ENCODE results near the gene EFCAB9. TPM values are rescaled to one million over a fixed set of nuclear protein-coding genes. Genes with fewer than 3 reads are reported as not detected.

EFCAB9 gene
- total and polyA plus RNA-seq, 2 of the 8 experiments (the other 6 are each of a cell fraction or from before 2014, with no cell fraction given) = not detected

DNA sequence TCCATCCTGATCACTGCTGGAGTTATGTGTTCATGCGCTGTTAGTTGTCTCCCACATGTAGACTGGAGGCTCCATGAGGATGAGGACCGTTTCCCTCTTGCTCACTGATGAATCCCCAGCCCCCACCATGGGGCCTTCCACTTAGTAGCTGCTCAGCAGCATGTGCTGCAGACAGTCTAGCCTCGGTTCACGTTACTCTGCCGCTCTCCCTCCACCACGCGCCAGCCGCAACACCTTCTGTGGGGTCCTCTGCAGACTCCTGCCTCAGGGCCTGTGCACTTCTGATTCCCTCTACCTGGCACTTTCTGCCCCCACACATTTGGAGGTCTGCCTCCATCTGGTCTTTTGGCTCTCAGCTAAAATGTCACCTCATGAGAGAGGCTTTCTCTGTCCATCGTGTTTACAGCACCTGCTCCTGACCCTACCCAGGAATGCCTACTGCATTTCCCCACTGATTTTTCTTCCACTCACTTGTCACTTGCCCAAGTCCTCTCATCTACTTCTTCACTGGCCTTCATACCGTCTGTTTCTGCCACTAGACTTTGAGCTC is 42.2 kb upstream of the EFCAB9 start (continued):
- TF ChIP-seq CBX8 (IDR thresholded peaks at IDR 0.05; ENCODE audit: borderline replicate concordance, low read depth, low read length) = no peak
- no peak for TF ChIP-seq NANOG (IDR thresholded peaks at IDR 0.05; ENCODE audit: insufficient read depth, low read depth, low read length, poor library complexity, severe bottlenecking)
- no peak for TF ChIP-seq POU5F1 (IDR thresholded peaks at IDR 0.05; ENCODE audit: low read depth, low read length)
- TF ChIP-seq, protein P1, sequence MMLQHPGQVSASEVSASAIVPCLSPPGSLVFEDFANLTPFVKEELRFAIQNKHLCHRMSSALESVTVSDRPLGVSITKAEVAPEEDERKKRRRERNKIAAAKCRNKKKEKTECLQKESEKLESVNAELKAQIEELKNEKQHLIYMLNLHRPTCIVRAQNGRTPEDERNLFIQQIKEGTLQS (IDR thresholded peaks at IDR 0.05; ENCODE audit: insufficient read depth, low read depth, low read length) = no peak
- no peak for TF ChIP-seq RBBP5 (IDR thresholded peaks at IDR 0.05; ENCODE audit: borderline replicate concordance, low read depth, low read length)
- no peak for TF ChIP-seq TAF1 (IDR thresholded peaks at IDR 0.05; ENCODE audit: low read depth, low read length)
- TF ChIP-seq FOSL1 (IDR thresholded peaks at IDR 0.05; ENCODE audit: insufficient read depth, low read depth, low read length) = no peak
- TF ChIP-seq, protein P2, sequence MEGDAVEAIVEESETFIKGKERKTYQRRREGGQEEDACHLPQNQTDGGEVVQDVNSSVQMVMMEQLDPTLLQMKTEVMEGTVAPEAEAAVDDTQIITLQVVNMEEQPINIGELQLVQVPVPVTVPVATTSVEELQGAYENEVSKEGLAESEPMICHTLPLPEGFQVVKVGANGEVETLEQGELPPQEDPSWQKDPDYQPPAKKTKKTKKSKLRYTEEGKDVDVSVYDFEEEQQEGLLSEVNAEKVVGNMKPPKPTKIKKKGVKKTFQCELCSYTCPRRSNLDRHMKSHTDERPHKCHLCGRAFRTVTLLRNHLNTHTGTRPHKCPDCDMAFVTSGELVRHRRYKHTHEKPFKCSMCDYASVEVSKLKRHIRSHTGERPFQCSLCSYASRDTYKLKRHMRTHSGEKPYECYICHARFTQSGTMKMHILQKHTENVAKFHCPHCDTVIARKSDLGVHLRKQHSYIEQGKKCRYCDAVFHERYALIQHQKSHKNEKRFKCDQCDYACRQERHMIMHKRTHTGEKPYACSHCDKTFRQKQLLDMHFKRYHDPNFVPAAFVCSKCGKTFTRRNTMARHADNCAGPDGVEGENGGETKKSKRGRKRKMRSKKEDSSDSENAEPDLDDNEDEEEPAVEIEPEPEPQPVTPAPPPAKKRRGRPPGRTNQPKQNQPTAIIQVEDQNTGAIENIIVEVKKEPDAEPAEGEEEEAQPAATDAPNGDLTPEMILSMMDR (IDR thresholded peaks at IDR 0.05; ENCODE audit: control extremely low read depth in 1 of 3, insufficient read depth in 1 of 3, low read depth in 1 of 3, low read length in 3 of 3) = no peak

Measured in H1 (cell line).